Measurements from ENCODE around the gene FRMD4A. TPM values are rescaled to one million over a fixed set of nuclear protein-coding genes. Genes with fewer than 3 reads are reported as not detected.

The FRMD4A gene
- total RNA-seq, 2 donors from 2014 or later = 22.3 to 22.4 TPM

GRCh38 chr10:13795653-13796555, 534.8 kb downstream of the FRMD4A start:
- Histone ChIP-seq H3K9ac (ENCODE audit: extremely low read depth, low read length, poor library complexity, severe bottlenecking) (no peak overlapping the region), H3K36me3 (ENCODE audit: control insufficient read depth, insufficient read depth, low read length) (peaks cover 14% of the 10 kb centered on the region), H3K9me3 (ENCODE audit: control insufficient read depth, low read length) (no peaks in the 10 kb centered on the region), H3K27ac (ENCODE audit: low read depth, low read length) (no peak overlapping the region), H3K4me3 (ENCODE audit: low read length) (no peak overlapping the region), H3K27me3 (ENCODE audit: control insufficient read depth, insufficient read depth, low read length, poor library complexity, severe bottlenecking) (no peaks in the 10 kb centered on the region), H3K4me1 (ENCODE audit: control insufficient read depth, insufficient read depth, low read length) (no peaks in the 10 kb centered on the region)
- H3K9me3 Mint-ChIP-seq = no peaks in the 10 kb centered on the region
- H3K27me3 Mint-ChIP-seq (ENCODE audit: insufficient read depth) = no peaks in the 10 kb centered on the region
- no peak for DNase-seq
- peaks cover 3% of the 10 kb centered on the region for H3K4me1 Mint-ChIP-seq
- no peak overlapping the region for H3K27ac Mint-ChIP-seq
- no peaks in the 10 kb centered on the region for H3K36me3 Mint-ChIP-seq (ENCODE audit: low read depth)
- no peak for TF ChIP-seq CTCF (conservative IDR thresholded peaks at IDR 0.05)
- H3K4me3 Mint-ChIP-seq = no peak overlapping the region
- 83% methylated on average over 8 to 9 of the region's 9 CpGs for WGBS, 2 experiments (ENCODE audit: insufficient coverage in 1 of 2, insufficient read length in 1 of 2)

GRCh38 chr10:13794992-13795612, 535.6 kb downstream of the FRMD4A start:
- no peak for TF ChIP-seq CTCF (conservative IDR thresholded peaks at IDR 0.05)
- Mint-ChIP-seq H3K4me1 (peaks cover 3% of the 10 kb centered on the region), H3K4me3 (no peak overlapping the region), H3K27ac (no peak overlapping the region), H3K9me3 (no peaks in the 10 kb centered on the region), H3K36me3 (ENCODE audit: low read depth) (no peaks in the 10 kb centered on the region), H3K27me3 (ENCODE audit: insufficient read depth) (no peaks in the 10 kb centered on the region)
- Histone ChIP-seq H3K27me3 (ENCODE audit: control insufficient read depth, insufficient read depth, low read length, poor library complexity, severe bottlenecking) (no peaks in the 10 kb centered on the region), H3K9ac (ENCODE audit: extremely low read depth, low read length, poor library complexity, severe bottlenecking) (no peak overlapping the region), H3K4me1 (ENCODE audit: control insufficient read depth, insufficient read depth, low read length) (no peaks in the 10 kb centered on the region), H3K9me3 (ENCODE audit: control insufficient read depth, low read length) (no peaks in the 10 kb centered on the region), H3K4me3 (ENCODE audit: low read length) (no peak overlapping the region), H3K36me3 (ENCODE audit: control insufficient read depth, insufficient read depth, low read length) (peaks cover 14% of the 10 kb centered on the region), H3K27ac (ENCODE audit: low read depth, low read length) (no peak overlapping the region)
- 91 to 94% methylated on average over 5 to 6 of the region's 6 CpGs for WGBS, 2 experiments (ENCODE audit: insufficient coverage in 1 of 2, insufficient read length in 1 of 2)
- DNase-seq = no peak

GRCh38 chr10:13792006-13792405, 538.7 kb downstream of the FRMD4A start:
- H3K36me3 ChIP-seq (ENCODE audit: control insufficient read depth, insufficient read depth, low read length) = peaks cover 14% of the 10 kb centered on the region
- H3K27me3 ChIP-seq (ENCODE audit: control insufficient read depth, insufficient read depth, low read length, poor library complexity, severe bottlenecking) = no peaks in the 10 kb centered on the region
- Mint-ChIP-seq H3K9me3 (no peaks in the 10 kb centered on the region), H3K27me3 (ENCODE audit: insufficient read depth) (no peaks in the 10 kb centered on the region), H3K4me3 (no peak overlapping the region), H3K4me1 (peaks cover 3% of the 10 kb centered on the region), H3K27ac (no peak overlapping the region), H3K36me3 (ENCODE audit: low read depth) (no peaks in the 10 kb centered on the region)
- H3K27ac ChIP-seq (ENCODE audit: low read depth, low read length) = no peak overlapping the region
- WGBS, 2 experiments (ENCODE audit: insufficient coverage in 1 of 2, insufficient read length in 1 of 2) = 83 to 93% methylated on average over 1 to 5 of the region's 5 CpGs
- H3K4me3 ChIP-seq (ENCODE audit: low read length) = no peak overlapping the region
- H3K4me1 ChIP-seq (ENCODE audit: control insufficient read depth, insufficient read depth, low read length) = no peaks in the 10 kb centered on the region
- H3K9me3 ChIP-seq (ENCODE audit: control insufficient read depth, low read length) = no peaks in the 10 kb centered on the region
- DNase-seq = no peak
- H3K9ac ChIP-seq (ENCODE audit: extremely low read depth, low read length, poor library complexity, severe bottlenecking) = no peak overlapping the region
- no peak for TF ChIP-seq CTCF (conservative IDR thresholded peaks at IDR 0.05)

Data from endodermal cell (in vitro differentiated cells).